ENCODE results near the gene TFF2.

TFF2 gene

GRCh38 chr21:42352441-42353095 lies 1.8 kb upstream of the TFF2 start:
- no peak for DNase-seq (ENCODE audit: low read depth)
- H3K4me3 ChIP-seq (replicated peaks; ENCODE audit: low read depth, low read length), result no peak overlapping the region

GRCh38 chr21:42351626-42352440 lies 1.0 kb upstream of the TFF2 start:
- H3K4me3 ChIP-seq (replicated peaks; ENCODE audit: low read depth, low read length), result no peak overlapping the region
- no peak for DNase-seq (ENCODE audit: low read depth)
- no peak for TF ChIP-seq CTCF (IDR thresholded peaks at IDR 0.05; ENCODE audit: low read length, missing control alignments)

More at GRCh38 chr21:42352441-42353095, 1.8 kb upstream of the TFF2 start:
- no peak for TF ChIP-seq CTCF (IDR thresholded peaks at IDR 0.05; ENCODE audit: low read length, missing control alignments)

- DNase-seq (ENCODE audit: low read depth), result no peak
- H3K4me3 ChIP-seq (replicated peaks; ENCODE audit: low read depth, low read length), result no peak overlapping the region
- no peak for TF ChIP-seq CTCF (IDR thresholded peaks at IDR 0.05; ENCODE audit: low read length, missing control alignments)
These were observed 380 bp downstream of the TFF2 start for GRCh38 chr21:42350318-42350910.

- H3K4me3 ChIP-seq (replicated peaks; ENCODE audit: low read depth, low read length), result no peak overlapping the region
- no peak for TF ChIP-seq CTCF (IDR thresholded peaks at IDR 0.05; ENCODE audit: low read length, missing control alignments)
- DNase-seq (ENCODE audit: low read depth), result no peak
These were observed 1.1 kb downstream of the TFF2 start for GRCh38 chr21:42349420-42350317.

- no peak overlapping the region for H3K4me3 ChIP-seq (replicated peaks; ENCODE audit: low read depth, low read length)
- DNase-seq (ENCODE audit: low read depth), result no peak
- no peak for TF ChIP-seq CTCF (IDR thresholded peaks at IDR 0.05; ENCODE audit: low read length, missing control alignments)
These were observed 2.0 kb downstream of the TFF2 start for GRCh38 chr21:42348762-42349161.

GRCh38 chr21:42347601-42348327 lies 3.0 kb downstream of the TFF2 start:
- no peak overlapping the region for H3K4me3 ChIP-seq (replicated peaks; ENCODE audit: low read depth, low read length)
- no peak for DNase-seq (ENCODE audit: low read depth)
- no peak for TF ChIP-seq CTCF (IDR thresholded peaks at IDR 0.05; ENCODE audit: low read length, missing control alignments)
